K562 (cell line): ENCODE measurements around the gene MCC. TPM values are rescaled to one million over a fixed set of nuclear protein-coding genes. Genes with fewer than 3 reads are reported as not detected.

Experiments used
- ATAC-seq: fragments of 200-7000 bp; cut with Tn5 transposase; 3 replicates; pipeline ENCODE4 v1.9.1; 2020; ENCODE audit warnings: moderate library complexity
- BruUV-seq: library from RNA; stranded (reverse); fragments of 400-500 nt; replicated peaks from 2 replicates; lab custom pipeline; 2021; lab: Mats Ljungman, UMichigan
- CTCF ChIA-PET: fragments of 300-600 bp; formaldehyde crosslinking; extraction: SDS; loops from one replicate; lab custom pipeline; 2021; ENCODE audit warnings: low intra/inter-chr PET ratio; lab: Yijun Ruan, JAX
- POLR2A ChIA-PET: fragments of 300-600, 350-650 bp; sonication (Branson Sonifier 250); formaldehyde crosslinking; extraction: SDS; loops from one replicate; lab custom pipeline; 2021; ENCODE audit warnings: antibody characterized with exemption, inconsistent platforms; lab: Yijun Ruan, JAX
- DNase-seq, 4 experiments: peaks; one replicate each; pipeline versions ENCODE4 v3.0.0 to v3.0.0-alpha.2; 2011 to 2018; ENCODE audit warnings: low spot score in 3 of 4, mixed read lengths in 3 of 4; ENCODE audit errors: extremely low read depth in 1 of 4
- FAIRE-seq: peaks from 2 replicates; lab custom pipeline; 2011; peaks lifted over from hg19 to GRCh38; lab: Jason Lieb, UNC
- H2AFZ ChIP-seq: 2 replicates; pipeline ENCODE4 v1.6.0; 2011; ENCODE audit warnings: low read depth, low read length, control low read depth, inconsistent platforms
- H3K27ac ChIP-seq: fragments of 200-600 bp; 3 replicates; pipeline ENCODE4 v1.8.0; 2011; ENCODE audit warnings: low read depth, mild to moderate bottlenecking, control low read depth, inconsistent platforms, low read length, moderate library complexity, mixed read lengths; ENCODE audit errors: extremely low read depth
- H3K27me3 ChIP-seq, 2 experiments: fragments of 300-600 bp in 1 of 2; 2 replicates in 1 of 2; 3 replicates in 1 of 2; pipeline versions ENCODE4 v1.6.0 to v1.8.0; 2011; ENCODE audit warnings: inconsistent platforms in 2 of 2, low read length in 2 of 2, mild to moderate bottlenecking in 1 of 2, mixed read lengths in 1 of 2, moderate library complexity in 1 of 2; ENCODE audit not compliant: control insufficient read depth in 2 of 2, insufficient read depth in 2 of 2
- H3K36me3 ChIP-seq: fragments of 300-600 bp; 3 replicates; pipeline ENCODE4 v1.8.0; 2011; ENCODE audit warnings: mild to moderate bottlenecking, low read length, inconsistent platforms; ENCODE audit not compliant: control insufficient read depth, insufficient read depth
- H3K4me1 ChIP-seq, 2 experiments: fragments of 200-600 bp in 1 of 2; replicated peaks in 1 of 2; 2 replicates in 1 of 2; 3 replicates in 1 of 2; pipeline versions ENCODE4 v1.5.1 to v1.8.0; 2011; ENCODE audit warnings: inconsistent platforms in 2 of 2, low read length in 2 of 2, mild to moderate bottlenecking in 1 of 2, mixed read lengths in 1 of 2, moderate library complexity in 1 of 2; ENCODE audit not compliant: control insufficient read depth in 2 of 2, insufficient read depth in 2 of 2
- H3K4me2 ChIP-seq: 2 replicates; pipeline ENCODE4 v1.6.1; 2011; ENCODE audit warnings: low read length, control low read depth, inconsistent platforms, mixed read lengths; ENCODE audit not compliant: insufficient read depth
- H3K4me3 ChIP-seq: fragments of 200-600 bp; sonication (generic), shearing (Covaris generic); 2 replicates; pipeline ENCODE4 v1.5.1; 2016; ENCODE audit warnings: control low read depth, inconsistent platforms
- H3K79me2 ChIP-seq: fragments of 200-600 bp; 3 replicates; pipeline ENCODE4 v1.8.0; 2011; ENCODE audit warnings: low read length, inconsistent platforms; ENCODE audit not compliant: control insufficient read depth, insufficient read depth
- H3K9ac ChIP-seq, 2 experiments: 2 replicates each; pipeline versions ENCODE4 v1.6.0 to v1.6.1; 2011; ENCODE audit warnings: low read depth in 2 of 2, low read length in 2 of 2, control low read depth in 1 of 2, inconsistent platforms in 1 of 2, mild to moderate bottlenecking in 1 of 2, mixed read lengths in 1 of 2; ENCODE audit not compliant: insufficient read depth in 1 of 2
- H3K9me1 ChIP-seq: one replicate; pipeline ENCODE4 v1.6.0; 2011; ENCODE audit warnings: inconsistent platforms, mild to moderate bottlenecking, low read length, moderate library complexity; ENCODE audit not compliant: control insufficient read depth, insufficient read depth
- H3K9me3 ChIP-seq: replicated peaks from 2 replicates; pipeline ENCODE4 v1.5.1; 2011; ENCODE audit warnings: low read depth, low read length, inconsistent platforms; ENCODE audit not compliant: control insufficient read depth, insufficient read depth
- H4K20me1 ChIP-seq: replicated peaks from 2 replicates; pipeline ENCODE4 v1.6.1; 2011; ENCODE audit warnings: low read length, inconsistent platforms, mixed read lengths; ENCODE audit not compliant: control insufficient read depth, insufficient read depth
- C11orf30 ChIP-seq: fragments of 450-650 bp; IDR thresholded peaks from 2 replicates; pipeline ENCODE4 v1.6.1; 2016; ENCODE audit warnings: low read depth, mild to moderate bottlenecking
- CREB1 ChIP-seq, 2 experiments: sonication (generic) in 1 of 2; formaldehyde crosslinking in 1 of 2; IDR thresholded peaks; 2 replicates each; pipeline versions ENCODE4 v1.6.1 to v1.8.0; 2012 to 2022; ENCODE audit warnings: inconsistent platforms in 1 of 2, mild to moderate bottlenecking in 1 of 2, missing genetic modification reagents in 1 of 2, moderate library complexity in 1 of 2
- ELF4 ChIP-seq: fragments of 450-650 bp; formaldehyde crosslinking; IDR thresholded peaks from 2 replicates; pipeline ENCODE4 v1.4.0; 2022; ENCODE audit warnings: missing genetic modification characterization
- EP300 ChIP-seq: IDR thresholded peaks from 2 replicates; pipeline ENCODE4 v1.6.1; 2012; ENCODE audit warnings: low read length, improper control_type of control experiment
- HDAC3 ChIP-seq: fragments of 450-650 bp; IDR thresholded peaks from 2 replicates; pipeline ENCODE4 v1.6.1; 2018; ENCODE audit warnings: borderline replicate concordance, mild to moderate bottlenecking, moderate library complexity; ENCODE audit not compliant: partially characterized antibody
- ID3 ChIP-seq, 2 experiments: fragments of 250-450 bp in 1 of 2; fragments of 450-650 bp in 1 of 2; sonication (Bioruptor Pico) in 1 of 2; IDR thresholded peaks; 2 replicates each; pipeline versions ENCODE4 v1.6.1 to v1.8.0; 2016 to 2021; ENCODE audit warnings: mild to moderate bottlenecking in 2 of 2, moderate library complexity in 2 of 2, missing compliant biosample characterization in 1 of 2, missing genetic modification characterization in 1 of 2
- ILK ChIP-seq: fragments of 450-650 bp; IDR thresholded peaks from 2 replicates; pipeline ENCODE4 v1.6.1; 2016; ENCODE audit warnings: missing genetic modification characterization, low read depth, mild to moderate bottlenecking, missing compliant biosample characterization, moderate library complexity, borderline replicate concordance
- NCOA6 ChIP-seq: fragments of 450-650 bp; IDR thresholded peaks from 2 replicates; pipeline ENCODE4 v1.6.1; 2017; ENCODE audit warnings: mild to moderate bottlenecking
- NCOR1 ChIP-seq: fragments of 450-650 bp; IDR thresholded peaks from 2 replicates; pipeline ENCODE4 v1.6.1; 2016; ENCODE audit warnings: mild to moderate bottlenecking, moderate library complexity
- SIN3A ChIP-seq, 2 experiments: fragments of 150-350 bp in 1 of 2; IDR thresholded peaks; 2 replicates each; pipeline ENCODE4 v1.6.1; 2011 to 2016; ENCODE audit warnings: borderline replicate concordance in 2 of 2, low read depth in 2 of 2, low read length in 2 of 2, mild to moderate bottlenecking in 2 of 2, moderate library complexity in 2 of 2; ENCODE audit not compliant: control insufficient read depth in 1 of 2
- SMARCC2 ChIP-seq: fragments of 450-650 bp; IDR thresholded peaks from 2 replicates; pipeline ENCODE4 v1.6.1; 2017; ENCODE audit warnings: antibody characterized with exemption, moderate library complexity, mild to moderate bottlenecking, low read depth
- STAT5A ChIP-seq: IDR thresholded peaks from 2 replicates; pipeline ENCODE4 v1.6.1; 2012; ENCODE audit warnings: low read length, inconsistent platforms, borderline replicate concordance
- TEAD4 ChIP-seq, 2 experiments: sonication (generic) in 1 of 2; formaldehyde crosslinking in 1 of 2; IDR thresholded peaks; 2 replicates each; pipeline versions ENCODE4 v1.6.1 to v1.8.0; 2012 to 2022; ENCODE audit warnings: borderline replicate concordance in 1 of 2, inconsistent platforms in 1 of 2, low read length in 1 of 2, mild to moderate bottlenecking in 1 of 2, missing genetic modification reagents in 1 of 2
- XRCC5 ChIP-seq: fragments of 200-400 bp; formaldehyde crosslinking; IDR thresholded peaks from 2 replicates; pipeline ENCODE4 v1.6.1; 2017; ENCODE audit warnings: low read depth, mild to moderate bottlenecking, low read length
- ZFP1 ChIP-seq: fragments of 450-650 bp; formaldehyde crosslinking; IDR thresholded peaks from 2 replicates; pipeline ENCODE4 v1.4.0; 2020; ENCODE audit warnings: mild to moderate bottlenecking, mixed read lengths
- ZFP36 ChIP-seq: fragments of 150-350 bp; IDR thresholded peaks from 2 replicates; pipeline ENCODE4 v1.6.1; 2018; ENCODE audit warnings: low read length, low read depth; ENCODE audit not compliant: partially characterized antibody
- ZNF12 ChIP-seq: sonication (generic); formaldehyde crosslinking; IDR thresholded peaks from 2 replicates; pipeline ENCODE4 v1.4.0; 2020; ENCODE audit warnings: mild to moderate bottlenecking, missing genetic modification reagents
- ZNF316 ChIP-seq: fragments of 450-650 bp; IDR thresholded peaks from 2 replicates; pipeline ENCODE4 v1.6.1; 2016
- WGBS: fragments of 100-300 bp; shearing (Covaris generic); methylation state at CpG from one replicate; pipeline ENCODE4 v1.1.6; 2016; ENCODE audit warnings: low coverage, mixed read lengths; ENCODE audit not compliant: insufficient coverage; ENCODE audit errors: missing lambda C conversion rate; 5-methylcytosine and 5-hydroxymethylcytosine counted together
- in situ Hi-C: fragments of 300-500 bp; cut with MboI; formaldehyde crosslinking; loops from 4 replicates; pipeline ENCODE4 v1.15.0; 2018; ENCODE audit warnings: inconsistent platforms, mixed read lengths
- intact Hi-C: fragments of 100-400 bp; cut with micrococcal nuclease; formaldehyde crosslinking; loops from 2 replicates; pipeline ENCODE4 v1.14.2; 2022
- polyA plus RNA-seq, 8 experiments: library from polyadenylated mRNA; depleted of rRNA in 4 of 8; stranded (reverse) in 5 of 8; unstranded in 3 of 8; fragments of >200 nt; fragmentation: Nextera tagmentation in 2 of 8; fragmentation: Illumina TruSeq in 1 of 8; extraction: Ambion mirVana in 2 of 8; extraction: Trizol in 1 of 8; gene quantifications; 2 replicates each; pipeline versions ENCODE4 v1.2.1 to v1.2.3, GENCODE V29; 2011 to 2014; ENCODE audit warnings: inconsistent platforms in 1 of 8, missing spikeins in 1 of 8
- total RNA-seq, 7 experiments: library from RNA; depleted of rRNA in 6 of 7; stranded (reverse); fragments of >200 nt in 6 of 7; fragmentation: Illumina TruSeq in 2 of 7; extraction: Trizol in 2 of 7; gene quantifications; 2 replicates each; pipeline versions ENCODE4 v1.2.1 to v1.2.3, GENCODE V29; 2011 to 2021; ENCODE audit warnings: low replicate concordance in 1 of 7
- TF ChIP-seq, protein P1 (sequence below): fragments of 450-650 bp; formaldehyde crosslinking; IDR thresholded peaks from 2 replicates; pipeline ENCODE4 v1.4.0; 2020; ENCODE audit warnings: mild to moderate bottlenecking, moderate library complexity

The MCC gene
- total and polyA plus RNA-seq, 9 of the 15 experiments (the other 6 are each of a cell fraction or from before 2014, with no cell fraction given) = 0.04 to 0.24 (median 0.06) TPM; not detected in 1

DNA sequence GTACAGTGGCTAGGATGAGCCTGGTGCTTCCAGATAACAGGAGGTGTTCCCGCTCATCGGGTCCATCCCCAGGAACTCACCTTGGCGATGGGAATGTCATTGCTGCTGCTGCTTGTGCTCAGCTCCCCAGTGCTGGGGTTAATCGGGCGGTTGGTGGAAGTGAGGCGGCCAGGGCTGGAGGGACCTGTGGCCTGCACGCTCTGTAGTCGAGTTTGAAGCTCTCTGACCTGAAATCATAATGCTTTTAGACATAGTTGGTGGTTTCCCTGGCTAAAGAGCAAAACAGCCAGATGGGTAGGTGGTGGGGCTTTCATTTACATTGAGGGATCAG, 403.2 kb downstream of the MCC start (continued):
- TF ChIP-seq TEAD4 (IDR thresholded peaks at IDR 0.05; ENCODE audit: low read length) = no peak
- TF ChIP-seq TEAD4 (CRISPR knock-in tag; IDR thresholded peaks at IDR 0.05; ENCODE audit: borderline replicate concordance) = no peak
- no peak for TF ChIP-seq ZNF12 (CRISPR knock-in tag)

DNA sequence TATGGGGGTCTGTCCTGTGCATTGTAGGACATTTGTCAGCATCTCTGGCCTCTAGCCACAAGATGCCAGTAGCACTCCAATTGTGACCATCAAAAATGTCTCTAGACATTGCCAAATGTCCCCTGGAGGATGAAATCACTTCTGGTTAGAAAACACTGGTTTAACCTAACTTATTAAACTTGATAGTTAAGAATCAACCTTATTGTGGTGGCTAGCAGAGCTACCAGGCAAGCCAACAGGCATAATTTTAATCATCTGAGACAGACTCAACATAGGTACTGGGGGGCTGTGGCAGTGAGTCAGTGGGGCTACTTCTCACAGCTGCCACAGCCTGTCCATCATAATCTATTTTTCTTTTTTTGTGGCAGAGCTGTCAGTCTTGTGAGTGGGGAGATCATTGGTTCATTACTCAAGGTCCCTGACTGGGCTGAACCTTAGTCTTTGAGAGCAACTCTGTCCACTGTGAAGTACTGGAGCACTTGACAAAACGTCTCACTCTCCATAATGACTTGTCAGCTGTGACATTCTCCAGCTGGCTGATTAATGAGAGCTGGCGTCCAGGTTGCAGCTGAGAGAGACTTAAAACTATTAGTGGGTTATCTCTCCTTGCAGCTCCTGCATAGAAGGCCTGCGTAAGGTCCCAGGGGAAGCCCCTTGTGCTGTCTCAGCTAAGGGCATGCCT, 403.7 kb downstream of the MCC start:
- intact Hi-C loops = no loop called here
- 0% methylated on average over 3 of the region's 3 CpGs for WGBS
- no TSS peak for BruUV-seq
- ATAC-seq (peak; percentile 92), FAIRE-seq (peak; percentile 60), DNase-seq (peak in 3 of 4 experiments; percentile 44 to 81 (median 74))
- ChIA-PET POLR2A (interaction anchor here (1.5 to 2.2 kb wide), 2 partner anchors 9 to 13 kb away, joined by 5 to 8 read pairs; no protein-coding TSS in a partner anchor), CTCF (no interaction called here)
- Histone ChIP-seq H4K20me1 (no peaks in the 10 kb centered on the region), H3K9ac (no peak overlapping the region), H3K4me2 (no peak overlapping the region), H3K9me1 (no peaks in the 10 kb centered on the region), H3K4me3 (no peak overlapping the region), H3K4me1 (peaks cover 4 to 5% of the 10 kb centered on the region in 2 experiments; a peak in 3 of 5 replicates), H2AFZ (no peak overlapping the region), H3K79me2 (no peaks in the 10 kb centered on the region), H3K27me3 (peaks cover 24 to 37% of the 10 kb centered on the region in 2 experiments), H3K36me3 (no peaks in the 10 kb centered on the region), H3K9me3 (no peaks in the 10 kb centered on the region), H3K27ac (no peak overlapping the region)
- in situ Hi-C loops = no loop called here
- TF ChIP-seq SIN3A (IDR thresholded peaks at IDR 0.05; ENCODE audit: borderline replicate concordance in 2 of 2, control insufficient read depth in 1 of 2, low read depth in 2 of 2, low read length in 2 of 2) (peak in 1 of 2 experiments; percentile 65; a peak in 1 of 4 replicates), C11orf30 (no peak), XRCC5 (no peak), ILK (tag) (no peak), EP300 (peak; percentile 76), ELF4 (no peak), SMARCC2 (peak; percentile 26; the same call in 1 of the 2 replicates), ZNF316 (peak; percentile 72), ZFP1 (CRISPR knock-in tag) (no peak), STAT5A (peak; percentile 70), NCOA6 (no peak), ID3 (CRISPR knock-in tag; IDR thresholded peaks at IDR 0.05) (no peak), ID3 (tag; IDR thresholded peaks at IDR 0.05) (no peak), HDAC3 (peak; percentile 57), ZFP36 (no peak), NCOR1 (peak; percentile 91), CREB1 (IDR thresholded peaks at IDR 0.05) (peak; percentile 43; the same call in 1 of the 2 replicates), CREB1 (CRISPR knock-in tag; IDR thresholded peaks at IDR 0.05) (no peak)
- TF ChIP-seq, protein P1, sequence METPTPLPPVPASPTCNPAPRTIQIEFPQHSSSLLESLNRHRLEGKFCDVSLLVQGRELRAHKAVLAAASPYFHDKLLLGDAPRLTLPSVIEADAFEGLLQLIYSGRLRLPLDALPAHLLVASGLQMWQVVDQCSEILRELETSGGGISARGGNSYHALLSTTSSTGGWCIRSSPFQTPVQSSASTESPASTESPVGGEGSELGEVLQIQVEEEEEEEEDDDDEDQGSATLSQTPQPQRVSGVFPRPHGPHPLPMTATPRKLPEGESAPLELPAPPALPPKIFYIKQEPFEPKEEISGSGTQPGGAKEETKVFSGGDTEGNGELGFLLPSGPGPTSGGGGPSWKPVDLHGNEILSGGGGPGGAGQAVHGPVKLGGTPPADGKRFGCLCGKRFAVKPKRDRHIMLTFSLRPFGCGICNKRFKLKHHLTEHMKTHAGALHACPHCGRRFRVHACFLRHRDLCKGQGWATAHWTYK (CRISPR knock-in tag) = no peak
